GM21447 (cell line): ENCODE results near the gene USB1.
"Not testable (repeated sequence)": the region's sequence is repeated elsewhere in the genome, so short reads cannot be mapped to it uniquely, and the experiment has no call there.

Experiments used
- ATAC-seq: cut with Tn5 transposase; IDR thresholded peaks from one replicate; pipeline ENCODE4 v1.9.1; 2021; ENCODE audit not compliant: unreplicated experiment

USB1 gene

DNA sequence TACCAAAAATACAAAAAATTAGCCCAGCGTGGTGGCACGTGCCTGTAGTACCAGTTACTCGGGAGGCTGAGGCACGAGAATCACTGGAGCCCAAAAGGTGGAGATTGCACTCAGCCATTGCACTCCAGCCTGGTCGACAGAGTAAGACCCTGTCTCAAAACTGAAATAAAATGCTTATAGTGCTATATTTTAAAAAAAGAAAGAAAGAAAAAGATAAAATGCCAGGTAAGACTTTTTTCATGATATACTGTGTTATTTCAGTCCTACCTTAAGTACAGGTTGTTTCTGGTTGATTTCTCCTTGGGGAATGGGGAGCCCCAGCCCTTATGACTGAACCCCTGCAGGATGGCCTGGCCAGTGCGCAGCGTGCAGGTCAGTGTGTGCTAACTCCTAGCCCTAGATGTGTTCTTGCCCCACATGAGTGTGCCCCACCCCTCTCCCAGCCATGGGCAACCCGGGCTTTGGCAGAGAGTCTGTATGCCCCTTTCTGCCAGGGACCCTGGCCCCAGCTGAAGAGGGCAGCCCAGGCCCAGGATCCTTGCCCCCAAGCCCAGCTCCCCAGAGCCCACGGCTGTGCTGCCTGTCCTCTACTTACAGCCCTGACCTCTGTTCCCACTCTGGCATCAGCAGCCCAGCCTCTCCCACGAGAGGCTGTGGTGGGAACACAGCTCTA is 31.6 kb upstream of the USB1 start:
- ATAC-seq, result no peak

DNA sequence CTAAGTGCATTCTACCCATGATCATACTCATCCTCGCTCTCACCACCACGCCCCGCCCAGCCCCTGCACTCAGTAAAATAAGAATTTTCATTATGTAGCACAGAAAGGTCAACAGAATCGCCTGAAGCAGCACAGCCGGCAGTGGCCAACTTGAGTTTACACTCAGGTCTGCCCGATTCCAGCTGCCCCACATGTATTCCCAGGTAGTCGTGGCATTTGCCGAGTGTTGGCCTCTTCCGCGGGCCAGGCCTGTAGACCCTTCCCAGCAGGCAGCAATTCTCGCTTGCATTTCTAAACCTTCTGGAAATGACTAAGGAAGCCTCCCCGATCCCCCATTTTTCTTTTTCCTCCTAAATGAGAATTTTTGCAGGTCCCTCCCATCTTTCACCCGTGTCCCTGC is 30.9 kb upstream of the USB1 start:
- no peak for ATAC-seq

DNA sequence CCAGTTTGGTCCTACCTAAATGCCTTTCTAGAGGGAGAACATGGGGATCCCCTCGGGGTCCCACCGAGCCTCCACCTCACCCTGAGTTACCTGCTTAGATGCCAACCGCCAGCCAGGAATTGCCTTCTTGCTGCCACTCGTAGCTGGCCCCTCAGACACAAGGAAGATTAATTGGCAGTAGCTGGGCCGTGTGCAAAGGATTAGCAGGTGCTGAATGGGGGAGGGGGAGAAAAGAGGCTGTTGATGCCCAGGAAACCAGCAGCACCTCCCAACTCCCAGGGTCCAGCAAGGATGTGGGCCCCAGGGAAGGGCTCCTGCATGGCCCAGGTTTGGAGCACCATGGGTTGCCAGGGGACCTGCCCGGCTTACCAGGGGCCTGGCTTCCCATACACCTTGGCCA is 30.2 kb upstream of the USB1 start, which contains the start of gene CNGB1:
Gene CNGB1, minus strand, starts transcription at position 159 of the 400 bp plus-strand sequence. CDS start 3,842 bp downstream, outside the sequence.
- no peak for ATAC-seq

GRCh38 chr16:57971848-57972247 is 29.4 kb upstream of the USB1 start:
- no peak for ATAC-seq

DNA sequence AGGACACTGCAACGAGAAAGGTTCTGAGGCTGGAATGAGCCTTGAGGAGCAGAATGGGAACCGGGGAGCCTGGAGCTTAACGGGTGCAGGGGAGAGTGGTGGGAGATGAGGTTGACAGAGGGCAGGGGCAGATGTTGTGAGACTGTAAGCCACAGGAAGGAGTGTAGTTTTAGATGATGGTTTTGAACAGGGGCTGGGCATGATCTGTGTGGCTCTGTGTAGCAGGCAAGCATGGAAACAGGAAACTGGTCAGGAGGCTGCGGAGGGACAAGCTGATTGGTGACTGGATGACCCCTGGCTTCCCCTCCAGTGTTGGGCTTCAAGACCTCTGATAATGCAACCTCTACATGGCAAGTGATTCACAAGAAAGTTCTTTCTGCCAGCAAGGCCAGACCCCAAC is 28.9 kb upstream of the USB1 start:
- ATAC-seq, result no peak

GRCh38 chr16:57976331-57976796 is 24.8 kb upstream of the USB1 start:
- no peak for ATAC-seq

- ATAC-seq, result no peak
These were observed 23.7 kb upstream of the USB1 start for GRCh38 chr16:57977418-57978069.

GRCh38 chr16:57978070-57978465 is 23.1 kb upstream of the USB1 start:
- not testable (repeated sequence) for ATAC-seq

GRCh38 chr16:57979006-57979585 is 22.1 kb upstream of the USB1 start:
- ATAC-seq, result no peak

DNA sequence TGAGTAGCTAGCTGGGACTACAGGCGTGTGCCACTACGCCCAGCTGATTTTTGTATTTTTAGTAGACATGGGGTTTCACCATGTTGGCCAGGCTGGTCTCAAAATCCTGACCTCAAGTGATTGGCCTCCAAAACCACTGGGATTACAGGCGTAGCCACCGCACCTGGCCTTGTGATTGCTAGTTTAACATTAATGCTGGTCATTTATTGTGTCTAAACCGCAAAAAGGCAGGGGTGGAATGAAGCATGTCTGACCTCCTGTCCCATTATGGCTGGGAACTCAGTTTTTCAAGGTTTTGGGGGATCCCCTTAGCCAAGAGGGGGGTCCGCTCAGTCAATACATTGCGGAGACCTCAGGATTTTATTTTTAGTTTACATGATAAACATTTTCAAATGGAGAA is 19.6 kb upstream of the USB1 start:
- no peak for ATAC-seq

DNA sequence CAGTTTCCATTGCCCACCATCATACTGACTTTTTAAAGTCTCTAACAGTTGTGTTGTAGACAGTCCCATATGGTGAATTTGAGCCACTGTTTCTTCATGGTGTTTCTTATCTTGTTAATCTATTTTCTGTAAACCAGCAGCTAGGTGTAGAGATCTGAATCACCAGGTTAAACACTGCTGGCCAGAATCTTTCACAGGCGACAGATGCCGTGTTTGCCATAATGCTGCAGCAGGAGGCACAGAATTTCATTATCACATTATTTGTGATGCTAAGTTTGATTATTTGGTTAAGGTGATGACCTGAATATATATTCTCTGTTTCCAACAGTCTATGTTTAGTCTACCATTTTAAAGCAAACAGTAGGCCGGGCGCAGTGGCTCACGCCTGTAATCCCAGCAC is 18.8 kb upstream of the USB1 start:
- no peak for ATAC-seq

- ATAC-seq, result peak; percentile 73
These were observed 16.6 kb upstream of the USB1 start for GRCh38 chr16:57984443-57985203.

GRCh38 chr16:57985204-57986181 is 15.7 kb upstream of the USB1 start:
- no peak for ATAC-seq

DNA sequence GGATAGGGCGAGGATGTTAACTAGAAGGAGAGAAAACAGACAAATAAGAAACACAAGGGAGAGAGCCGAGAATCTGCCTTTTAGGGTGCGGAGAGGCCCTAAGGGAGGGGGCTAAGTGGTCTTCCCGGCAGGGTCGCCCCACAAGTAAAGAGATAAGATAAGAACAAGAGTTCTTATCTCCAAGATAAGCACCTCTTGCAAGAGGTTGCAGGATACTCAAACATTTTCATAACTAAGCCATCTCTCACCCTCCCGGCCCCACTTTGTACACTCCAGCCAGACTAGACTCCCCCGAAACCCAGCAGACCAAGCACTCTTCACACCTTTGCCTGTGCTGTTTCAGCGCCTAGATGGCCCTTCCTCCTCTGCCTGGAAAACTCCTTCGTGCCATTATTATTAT is 15.0 kb upstream of the USB1 start:
- ATAC-seq, result no peak

DNA sequence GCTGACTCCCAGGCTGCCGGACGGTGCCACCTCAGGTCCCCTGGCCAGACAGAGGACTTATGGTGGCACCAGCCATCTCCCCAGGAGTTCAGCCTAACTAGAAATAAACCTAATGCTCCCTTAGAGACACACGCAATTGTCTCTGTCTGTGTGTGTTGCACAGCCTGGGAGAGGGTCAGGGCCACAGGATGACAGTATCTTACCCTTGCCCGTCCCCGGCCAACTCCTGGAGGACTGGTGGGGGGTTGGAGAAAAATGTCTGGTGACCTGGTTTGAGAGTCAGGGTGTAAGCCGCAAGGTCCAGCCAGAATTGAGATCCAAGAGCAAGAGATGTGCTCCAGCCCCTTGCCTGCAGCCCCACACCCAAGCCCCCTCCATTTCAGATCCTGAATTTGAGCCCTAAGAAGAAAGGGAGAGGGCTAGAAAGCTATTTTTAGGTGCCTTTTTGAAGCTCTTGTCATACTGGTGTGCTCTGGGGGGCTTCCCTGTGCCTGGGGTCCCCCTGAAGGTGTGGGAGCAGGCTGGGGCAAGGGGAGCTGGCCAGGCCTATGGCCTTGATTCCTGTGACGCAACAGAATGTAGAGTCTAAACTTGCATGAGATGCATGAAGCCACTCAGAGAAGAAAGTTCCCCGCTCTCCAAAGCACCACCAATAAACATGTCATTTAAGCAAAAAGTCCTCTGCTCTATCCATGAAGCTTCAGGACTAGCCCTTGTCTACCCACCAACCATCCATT is 13.6 kb upstream of the USB1 start:
- no peak for ATAC-seq

- no peak for ATAC-seq
These were observed 12.3 kb upstream of the USB1 start for GRCh38 chr16:57988929-57989328.

DNA sequence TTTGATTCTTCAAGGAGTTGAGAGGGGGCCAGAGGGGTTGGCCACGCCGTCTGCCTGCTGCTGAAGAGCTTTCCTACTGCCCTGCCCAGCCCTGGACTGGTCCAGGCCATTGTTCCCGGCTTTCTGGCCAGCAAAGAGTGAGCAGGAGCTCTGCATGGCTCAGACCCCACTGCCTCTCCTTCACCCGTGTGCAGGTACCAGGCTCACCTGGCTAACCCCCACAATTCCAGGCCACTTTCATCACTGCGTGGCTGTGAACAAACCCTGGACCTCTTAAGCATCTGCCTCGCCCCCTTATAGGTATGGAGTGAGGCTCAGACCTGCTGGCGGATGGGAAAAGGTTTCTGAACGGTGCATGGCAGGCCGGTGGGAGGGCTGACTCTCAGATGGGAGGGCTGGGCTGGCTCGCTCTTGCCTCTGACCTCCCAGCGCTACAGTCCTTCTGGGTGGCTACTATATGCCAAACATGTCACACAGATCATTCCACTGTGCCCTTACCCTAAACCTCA is 9.6 kb upstream of the USB1 start:
- no peak for ATAC-seq

DNA sequence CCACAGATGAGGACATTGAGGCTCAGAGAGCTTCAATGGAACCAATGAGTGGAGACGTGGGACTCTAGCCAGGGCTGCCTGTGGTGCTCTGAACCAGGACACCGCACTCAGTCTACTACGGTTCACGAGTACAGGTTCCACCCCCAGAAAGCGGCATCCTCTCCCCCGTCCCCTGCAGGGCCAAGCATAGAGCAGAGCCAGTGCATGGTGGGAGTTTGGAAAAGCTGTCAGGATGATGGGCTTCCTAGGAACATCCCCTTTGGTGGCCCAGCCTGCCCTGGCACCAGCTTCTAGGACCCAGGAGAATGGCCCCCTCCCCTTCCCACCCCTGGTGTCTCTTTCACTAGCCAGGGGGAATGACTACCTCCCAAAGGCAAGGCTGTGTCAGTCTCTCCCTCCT is 9.1 kb upstream of the USB1 start:
- no peak for ATAC-seq

GRCh38 chr16:57993438-57993837 is 7.8 kb upstream of the USB1 start:
- ATAC-seq, result no peak

GRCh38 chr16:57993897-57994296 is 7.3 kb upstream of the USB1 start:
- ATAC-seq, result no peak
